ENCODE results near the gene PROKR1.

- TF ChIP-seq L3MBTL2 (conservative IDR thresholded peaks at IDR 0.05) (no peak), SP1 (IDR thresholded peaks at IDR 0.05) (no peak), PKNOX1 (IDR thresholded peaks at IDR 0.05) (no peak), HDGF (IDR thresholded peaks at IDR 0.05; ENCODE audit: borderline replicate concordance) (no peak), BHLHE40 (IDR thresholded peaks at IDR 0.05; ENCODE audit: borderline replicate concordance) (no peak), FOXM1 (IDR thresholded peaks at IDR 0.05; ENCODE audit: borderline replicate concordance) (no peak), SUZ12 (IDR thresholded peaks at IDR 0.05) (no peak), NFRKB (IDR thresholded peaks at IDR 0.05) (no peak), FOXK2 (IDR thresholded peaks at IDR 0.05) (no peak), ARNT (IDR thresholded peaks at IDR 0.05) (no peak), CTBP1 (IDR thresholded peaks at IDR 0.05; ENCODE audit: borderline replicate concordance) (no peak), ZNF384 (IDR thresholded peaks at IDR 0.05) (no peak), ELF4 (IDR thresholded peaks at IDR 0.05) (no peak), FOXA1 (IDR thresholded peaks at IDR 0.05) (no peak)
Measured at GRCh38 chr2:68706637-68707036, 63.3 kb downstream of the PROKR1 start.

Measured in HEK293T (cell line).